HG03378 (cell line): ENCODE measurements around the gene TMEM252.

Experiments used
- ATAC-seq: cut with Tn5 transposase; IDR thresholded peaks from one replicate; pipeline ENCODE4 v1.9.1; 2021; ENCODE audit warnings: mild to moderate bottlenecking, moderate library complexity; ENCODE audit not compliant: unreplicated experiment

The TMEM252 gene

GRCh38 chr9:68540712-68541535 is at the start of gene TMEM252:
Gene TMEM252 (minus strand): TSS chr9:68540883. CDS start chr9:68540814, 69 bp downstream.
- ATAC-seq: no peak

GRCh38 chr9:68585034-68585761 is 44.5 kb upstream of the TMEM252 start:
- ATAC-seq: no peak

- ATAC-seq: peak; percentile 96
These were observed 43.7 kb upstream of the TMEM252 start for GRCh38 chr9:68584189-68585033.

GRCh38 chr9:68581696-68582095 is 41.0 kb upstream of the TMEM252 start:
- ATAC-seq: no peak

- ATAC-seq: peak; percentile 93
These were observed 37.3 kb upstream of the TMEM252 start for GRCh38 chr9:68577774-68578591.

GRCh38 chr9:68575817-68576216 is 35.1 kb upstream of the TMEM252 start:
- no peak for ATAC-seq

- ATAC-seq: no peak
These were observed 33.5 kb upstream of the TMEM252 start for GRCh38 chr9:68574150-68574549.

- ATAC-seq: no peak
These were observed 26.9 kb upstream of the TMEM252 start for GRCh38 chr9:68567565-68567964.

GRCh38 chr9:68562461-68562860 is 21.8 kb upstream of the TMEM252 start:
- ATAC-seq: no peak

GRCh38 chr9:68560071-68560844 is 19.6 kb upstream of the TMEM252 start:
- peak; percentile 60 for ATAC-seq

GRCh38 chr9:68558545-68558944 is 17.9 kb upstream of the TMEM252 start:
- no peak for ATAC-seq

GRCh38 chr9:68555437-68556150 is 14.9 kb upstream of the TMEM252 start:
- no peak for ATAC-seq

- no peak for ATAC-seq
These were observed 12.2 kb upstream of the TMEM252 start for GRCh38 chr9:68552700-68553476.

- no peak for ATAC-seq
These were observed 10.5 kb upstream of the TMEM252 start for GRCh38 chr9:68551191-68551590.

- ATAC-seq: no peak
These were observed 7.6 kb upstream of the TMEM252 start for GRCh38 chr9:68548241-68548640.

GRCh38 chr9:68547417-68547816 is 6.7 kb upstream of the TMEM252 start:
- no peak for ATAC-seq

- peak; percentile 86 for ATAC-seq
These were observed 6.1 kb upstream of the TMEM252 start for GRCh38 chr9:68546596-68547390.
